Measurements from ENCODE around the gene GBE1.

DNA sequence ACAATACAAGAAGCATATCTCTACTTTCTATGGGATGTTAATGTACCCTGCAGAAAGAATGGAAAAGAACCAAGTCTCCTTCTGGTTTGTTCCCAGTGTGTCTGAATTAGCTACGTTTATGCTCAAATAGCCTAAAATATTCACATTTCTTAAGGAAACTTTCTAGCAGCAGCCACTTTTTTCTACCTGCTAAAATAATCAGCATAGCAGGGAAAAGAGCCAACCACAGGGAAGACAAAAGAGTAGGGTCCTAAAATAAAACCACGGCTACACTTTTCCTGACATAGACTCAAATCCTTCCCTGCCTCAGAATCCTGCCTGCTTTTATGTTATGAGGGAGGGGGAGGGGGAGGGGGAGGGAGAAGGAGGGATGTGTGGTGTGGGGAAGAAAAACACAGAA lies 136.7 kb downstream of the GBE1 start:
- TF ChIP-seq, protein P1, sequence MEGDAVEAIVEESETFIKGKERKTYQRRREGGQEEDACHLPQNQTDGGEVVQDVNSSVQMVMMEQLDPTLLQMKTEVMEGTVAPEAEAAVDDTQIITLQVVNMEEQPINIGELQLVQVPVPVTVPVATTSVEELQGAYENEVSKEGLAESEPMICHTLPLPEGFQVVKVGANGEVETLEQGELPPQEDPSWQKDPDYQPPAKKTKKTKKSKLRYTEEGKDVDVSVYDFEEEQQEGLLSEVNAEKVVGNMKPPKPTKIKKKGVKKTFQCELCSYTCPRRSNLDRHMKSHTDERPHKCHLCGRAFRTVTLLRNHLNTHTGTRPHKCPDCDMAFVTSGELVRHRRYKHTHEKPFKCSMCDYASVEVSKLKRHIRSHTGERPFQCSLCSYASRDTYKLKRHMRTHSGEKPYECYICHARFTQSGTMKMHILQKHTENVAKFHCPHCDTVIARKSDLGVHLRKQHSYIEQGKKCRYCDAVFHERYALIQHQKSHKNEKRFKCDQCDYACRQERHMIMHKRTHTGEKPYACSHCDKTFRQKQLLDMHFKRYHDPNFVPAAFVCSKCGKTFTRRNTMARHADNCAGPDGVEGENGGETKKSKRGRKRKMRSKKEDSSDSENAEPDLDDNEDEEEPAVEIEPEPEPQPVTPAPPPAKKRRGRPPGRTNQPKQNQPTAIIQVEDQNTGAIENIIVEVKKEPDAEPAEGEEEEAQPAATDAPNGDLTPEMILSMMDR (IDR thresholded peaks at IDR 0.05; ENCODE audit: insufficient read depth, low read length, poor library complexity, severe bottlenecking) = no peak
- TF ChIP-seq EZH2phosphoT487 (conservative IDR thresholded peaks at IDR 0.05; ENCODE audit: low read length) = no peak

All from SU-DHL-6 (cell line).